MCF 10A (cell line): Measurements from ENCODE around the gene NBEAL1. TPM values are rescaled to one million over a fixed set of nuclear protein-coding genes. Genes with fewer than 3 reads are reported as not detected.
"Not testable (repeated sequence)": the region's sequence is repeated elsewhere in the genome, so short reads cannot be mapped to it uniquely, and the experiment has no call there.

ENCODE experiments used
- BruUV-seq: library from RNA; stranded (reverse); fragments of 400-500 nt; replicated peaks from 2 replicates; lab custom pipeline; 2021; lab: Mats Ljungman, UMichigan
- CTCF ChIA-PET: fragments of 300-600 bp; sonication (Branson Sonifier 250); formaldehyde crosslinking; extraction: SDS; loops from one replicate; lab custom pipeline; 2021; ENCODE audit warnings: antibody characterized with exemption, inconsistent platforms; lab: Yijun Ruan, JAX
- POLR2A ChIA-PET: fragments of 300-600, 350-650 bp; sonication (Branson Sonifier 250); formaldehyde crosslinking; extraction: SDS; loops from one replicate; lab custom pipeline; 2020; ENCODE audit warnings: antibody characterized with exemption, inconsistent platforms; lab: Yijun Ruan, JAX
- DNase-seq: peaks from one replicate; pipeline ENCODE4 v3.0.0-alpha.2; 2018; ENCODE audit not compliant: unreplicated experiment
- H3K27ac Mint-ChIP-seq: one replicate; pipeline ENCODE4 v1.8.0; 2022; ENCODE audit warnings: mild to moderate bottlenecking, low read depth, mixed read lengths; ENCODE audit not compliant: unreplicated experiment
- H3K27me3 Mint-ChIP-seq: one replicate; pipeline ENCODE4 v1.8.0; 2022; ENCODE audit warnings: mixed read lengths; ENCODE audit not compliant: insufficient read depth, unreplicated experiment
- H3K36me3 Mint-ChIP-seq: one replicate; pipeline ENCODE4 v1.8.0; 2022; ENCODE audit warnings: mild to moderate bottlenecking, moderate library complexity, mixed read lengths; ENCODE audit not compliant: insufficient read depth, unreplicated experiment
- H3K4me1 Mint-ChIP-seq: one replicate; pipeline ENCODE4 v1.8.0; 2022; ENCODE audit warnings: mixed read lengths; ENCODE audit not compliant: insufficient read depth, unreplicated experiment
- H3K4me3 Mint-ChIP-seq: one replicate; pipeline ENCODE4 v1.8.0; 2022; ENCODE audit warnings: mild to moderate bottlenecking, moderate library complexity, mixed read lengths; ENCODE audit not compliant: unreplicated experiment
- H3K9me3 Mint-ChIP-seq: one replicate; pipeline ENCODE4 v1.8.0; 2022; ENCODE audit warnings: mixed read lengths; ENCODE audit not compliant: unreplicated experiment
- CTCF ChIP-seq: fragments of 200-600 bp; IDR thresholded peaks from one replicate; pipeline ENCODE4 v1.8.0; 2022; ENCODE audit warnings: antibody characterized with exemption, mild to moderate bottlenecking; ENCODE audit not compliant: unreplicated experiment
- intact Hi-C: fragments of 100-400 bp; cut with micrococcal nuclease; formaldehyde crosslinking; loops from 2 replicates; pipeline ENCODE4 v1.14.1; 2022
- total RNA-seq: library from RNA; stranded (reverse); gene quantifications from 2 replicates; pipeline ENCODE4 v1.2.3, GENCODE V29; 2022

The NBEAL1 gene
- total RNA-seq, 1 experiment from 2014 or later, result 18.8 TPM

- no peaks in the 10 kb centered on the region for H3K27me3 Mint-ChIP-seq
Observed at GRCh38 chr2:203037026-203037425, 22.4 kb downstream of the NBEAL1 start.

DNA sequence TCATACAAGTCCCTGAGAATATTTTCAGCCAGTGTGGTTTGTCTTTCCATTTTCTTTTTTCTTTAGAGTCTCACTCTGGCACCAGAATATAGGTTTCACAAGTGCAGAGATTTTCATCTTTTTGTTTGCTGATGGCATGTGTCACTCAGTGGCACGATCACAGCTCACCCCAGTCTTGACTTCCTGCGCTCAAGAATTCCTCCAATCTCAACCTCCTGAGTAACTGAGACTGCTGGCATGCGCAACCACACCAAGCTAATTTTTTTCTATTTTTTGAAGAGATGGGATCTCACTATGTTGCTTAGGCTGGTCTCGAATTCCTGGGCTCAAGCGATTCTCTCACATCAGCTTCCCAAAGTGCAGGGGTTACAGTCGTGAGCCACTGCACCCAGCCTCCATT lies 23.9 kb downstream of the NBEAL1 start:
- no peak for TF ChIP-seq CTCF
- H3K9me3 Mint-ChIP-seq, result no peaks in the 10 kb centered on the region
- ChIA-PET POLR2A (no interaction called here), CTCF (no interaction called here)
- intact Hi-C loops, result no loop called here
- no peak for DNase-seq
- no peak overlapping the region for H3K4me3 Mint-ChIP-seq
- H3K4me1 Mint-ChIP-seq, result peaks cover 7% of the 10 kb centered on the region
- BruUV-seq, result no TSS peak
- peaks cover 31% of the 10 kb centered on the region for H3K36me3 Mint-ChIP-seq
- H3K27me3 Mint-ChIP-seq, result no peaks in the 10 kb centered on the region
- no peak overlapping the region for H3K27ac Mint-ChIP-seq

More at GRCh38 chr2:203037026-203037425, 22.4 kb downstream of the NBEAL1 start:
- BruUV-seq, result no TSS peak
- Mint-ChIP-seq H3K4me3 (no peak overlapping the region), H3K27ac (no peak overlapping the region), H3K9me3 (no peaks in the 10 kb centered on the region), H3K4me1 (peaks cover 11% of the 10 kb centered on the region), H3K36me3 (peaks cover 24% of the 10 kb centered on the region)
- intact Hi-C loops, result no loop called here
- DNase-seq, result no peak
- ChIA-PET POLR2A (interaction anchor here (0.7 to 1.2 kb wide), 3 partner anchors 15 to 448 kb away, joined by 3 to 4 read pairs (median 3); partner anchors contain the start of gene NBEAL1), CTCF (no interaction called here)
- no peak for TF ChIP-seq CTCF

DNA sequence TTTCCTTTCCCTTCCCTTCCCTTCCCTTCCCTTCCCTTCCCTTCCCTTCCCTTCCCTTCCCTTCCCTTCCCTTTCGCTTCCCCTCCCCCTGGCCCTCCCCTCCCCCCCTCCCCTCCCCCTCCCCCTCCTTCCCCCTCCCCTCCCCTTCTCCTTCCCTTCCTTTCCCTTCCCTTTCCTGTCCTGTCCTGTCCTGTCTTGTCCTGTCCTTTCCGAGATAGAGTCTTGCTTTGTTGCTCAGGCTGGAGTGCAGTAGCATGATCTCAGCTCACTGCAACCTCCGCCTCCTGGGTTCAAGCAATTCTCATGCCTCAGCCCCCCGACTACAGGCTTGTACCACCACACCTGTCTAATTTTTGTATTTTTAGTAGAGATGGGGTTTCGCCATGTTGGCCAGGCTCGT lies 24.5 kb downstream of the NBEAL1 start:
- POLR2A ChIA-PET, H3K27me3 Mint-ChIP-seq, H3K9me3 Mint-ChIP-seq, H3K27ac Mint-ChIP-seq, H3K4me3 Mint-ChIP-seq, intact Hi-C loops, BruUV-seq, H3K4me1 Mint-ChIP-seq, CTCF ChIA-PET: not testable (repeated sequence)
- peaks cover 30% of the 10 kb centered on the region for H3K36me3 Mint-ChIP-seq
- DNase-seq, result peak; percentile 27

DNA sequence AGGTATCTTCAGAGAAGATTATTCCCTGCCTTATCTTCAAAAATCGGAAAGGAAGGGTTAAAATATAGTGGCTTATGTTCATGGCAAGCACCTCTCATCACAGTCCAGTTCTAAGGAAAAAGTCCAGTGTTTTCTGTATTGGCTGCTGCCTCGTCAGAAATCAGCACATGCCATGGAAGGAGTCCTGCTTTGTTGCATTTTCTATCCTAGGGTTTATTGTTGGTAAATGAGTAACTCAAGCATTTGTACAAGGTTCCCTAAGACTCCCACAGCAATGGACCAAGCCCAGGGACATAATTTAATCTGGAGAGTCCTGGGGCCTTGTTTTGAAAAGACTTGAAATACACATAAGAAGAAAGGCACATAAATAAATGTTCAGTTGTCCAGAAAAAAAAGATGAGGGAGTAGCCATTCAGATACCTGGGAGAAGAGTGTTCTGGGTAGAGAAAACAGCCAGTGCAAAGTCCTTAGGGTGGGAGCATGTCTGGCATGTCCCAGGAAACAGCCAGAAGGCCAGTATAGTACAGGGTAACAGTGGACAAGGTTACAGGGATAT lies 26.4 kb downstream of the NBEAL1 start:
- BruUV-seq, result no TSS peak
- peaks cover 30% of the 10 kb centered on the region for H3K36me3 Mint-ChIP-seq
- no peak for DNase-seq
- H3K4me3 Mint-ChIP-seq, result no peak overlapping the region
- intact Hi-C loops, result no loop called here
- no peak overlapping the region for H3K27ac Mint-ChIP-seq
- TF ChIP-seq CTCF, result no peak
- no peaks in the 10 kb centered on the region for H3K27me3 Mint-ChIP-seq
- H3K9me3 Mint-ChIP-seq, result no peaks in the 10 kb centered on the region
- CTCF ChIA-PET, result no interaction called here
- H3K4me1 Mint-ChIP-seq, result peaks cover 4% of the 10 kb centered on the region
- POLR2A ChIA-PET, result interaction anchor here (1.4 kb wide), 1 partner anchor 14 kb away, joined by 4 read pairs; no protein-coding TSS in a partner anchor
